ENCODE results near the gene ZNF746.

- TF ChIP-seq POLR2AphosphoS5 (IDR thresholded peaks at IDR 0.05; ENCODE audit: borderline replicate concordance, low read depth, low read length) (no peak), EZH2 (IDR thresholded peaks at IDR 0.05) (no peak)
These were observed 38.4 kb downstream of the ZNF746 start for GRCh38 chr7:149459201-149459539.
